ENCODE results near the gene SUPT3H.

Gene SUPT3H

DNA sequence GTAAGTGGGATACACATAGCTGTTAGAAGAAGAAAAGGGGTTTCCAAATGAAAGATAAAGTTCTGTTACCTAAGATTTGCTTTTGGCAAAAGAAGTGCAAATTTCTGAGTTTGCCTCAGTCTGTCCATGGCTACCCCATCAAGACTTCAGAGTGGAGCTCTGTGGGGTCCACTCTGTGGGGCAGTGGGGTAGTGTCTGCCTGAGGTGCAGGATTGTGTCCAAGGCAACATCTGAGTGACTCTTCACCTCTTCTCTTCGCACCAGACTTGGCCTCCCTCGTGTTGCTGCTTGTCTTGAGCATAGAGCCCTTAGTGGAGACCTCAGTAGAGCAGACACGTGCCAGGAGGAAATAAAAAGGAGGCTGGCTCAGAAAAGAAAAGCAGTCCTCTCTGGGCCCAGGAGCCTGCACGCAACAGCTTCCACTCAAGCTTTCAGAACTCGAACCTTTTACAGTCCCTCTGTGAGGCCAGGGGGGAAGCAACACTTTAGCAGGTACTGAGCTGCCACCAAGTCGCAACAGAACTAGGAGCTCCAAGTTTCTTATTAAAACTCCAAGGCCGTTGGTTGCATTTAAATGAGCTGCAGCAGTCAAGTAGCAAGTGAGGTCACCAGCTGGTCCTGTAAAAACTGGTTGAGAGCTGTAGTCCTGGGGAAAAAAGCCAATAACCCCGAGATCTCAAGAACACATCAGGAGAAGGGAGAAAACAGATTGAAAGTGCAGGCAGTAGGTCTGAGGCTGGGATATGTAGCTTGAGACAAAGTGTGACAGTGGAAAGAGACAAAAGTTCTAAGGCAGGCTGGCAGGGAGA, 576.7 kb downstream of the SUPT3H start:
- no peaks in the 10 kb centered on the region for H3K4me1 Mint-ChIP-seq
- no peak overlapping the region for H3K27ac Mint-ChIP-seq

DNA sequence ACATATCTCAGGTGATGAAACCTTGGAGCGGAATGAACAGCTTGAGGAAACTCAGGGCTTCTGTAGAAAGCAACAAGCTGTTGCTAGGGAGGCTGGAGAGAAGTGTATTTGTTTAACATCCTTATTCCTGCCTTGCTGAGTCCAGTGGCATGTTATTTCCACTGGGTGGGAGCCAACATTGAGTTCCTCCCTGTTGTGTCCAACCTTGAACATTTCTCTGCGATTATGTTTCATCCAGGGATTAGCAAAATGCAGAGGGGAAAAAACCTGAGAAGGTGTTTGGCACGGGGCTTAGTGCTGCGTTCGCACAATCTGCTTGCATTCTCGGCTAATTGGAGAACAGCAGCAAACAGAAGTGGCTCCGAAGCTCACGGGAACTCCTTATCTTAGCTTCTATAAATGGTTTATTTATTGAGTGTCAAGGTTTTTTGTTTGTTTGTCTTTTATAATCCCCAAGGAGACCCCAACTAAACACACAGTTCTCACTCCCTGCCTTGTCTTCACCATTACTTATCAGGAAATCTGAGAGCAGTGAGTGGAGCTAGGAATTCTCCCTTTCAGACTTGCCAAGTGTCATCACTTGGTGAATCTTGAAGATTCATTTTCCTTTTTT, 577.5 kb downstream of the SUPT3H start:
- H3K9me3 Mint-ChIP-seq, result no peaks in the 10 kb centered on the region
- no peak overlapping the region for H3K4me3 Mint-ChIP-seq
- H3K4me1 Mint-ChIP-seq, result no peaks in the 10 kb centered on the region
- H3K27me3 Mint-ChIP-seq, result peaks cover 5% of the 10 kb centered on the region
- H3K27ac Mint-ChIP-seq, result no peak overlapping the region
- no peaks in the 10 kb centered on the region for H3K36me3 Mint-ChIP-seq

More for the DNA sequence above, 576.7 kb downstream of the SUPT3H start:
- H3K9me3 Mint-ChIP-seq, result no peaks in the 10 kb centered on the region
- H3K27me3 Mint-ChIP-seq, result peaks cover 5% of the 10 kb centered on the region
- H3K36me3 Mint-ChIP-seq, result no peaks in the 10 kb centered on the region
- no peak overlapping the region for H3K4me3 Mint-ChIP-seq

DNA sequence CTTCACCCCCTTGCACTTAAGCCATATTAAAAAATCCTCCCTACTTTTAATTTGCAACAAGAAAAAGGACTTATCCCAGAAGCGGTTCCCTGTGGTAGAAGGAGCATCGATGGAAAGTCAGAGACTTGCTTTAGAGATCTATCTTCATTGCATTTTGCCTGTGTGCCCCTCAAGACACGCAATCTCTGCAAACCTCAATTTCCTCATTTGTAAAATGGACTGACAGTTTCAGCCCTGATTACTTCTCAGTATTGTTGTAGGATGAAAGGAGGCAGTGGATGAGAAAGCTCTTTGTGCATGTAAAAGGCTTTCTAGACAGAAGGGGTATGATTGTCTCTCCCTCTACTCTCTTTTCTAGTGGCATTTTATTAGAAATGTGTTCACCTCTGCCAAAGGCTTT, 580.0 kb downstream of the SUPT3H start:
- peaks cover 5% of the 10 kb centered on the region for H3K27me3 Mint-ChIP-seq
- no peaks in the 10 kb centered on the region for H3K36me3 Mint-ChIP-seq
- no peaks in the 10 kb centered on the region for H3K9me3 Mint-ChIP-seq
- H3K4me1 Mint-ChIP-seq, result no peaks in the 10 kb centered on the region
- H3K4me3 Mint-ChIP-seq, result no peak overlapping the region
- H3K27ac Mint-ChIP-seq, result no peak overlapping the region

DNA sequence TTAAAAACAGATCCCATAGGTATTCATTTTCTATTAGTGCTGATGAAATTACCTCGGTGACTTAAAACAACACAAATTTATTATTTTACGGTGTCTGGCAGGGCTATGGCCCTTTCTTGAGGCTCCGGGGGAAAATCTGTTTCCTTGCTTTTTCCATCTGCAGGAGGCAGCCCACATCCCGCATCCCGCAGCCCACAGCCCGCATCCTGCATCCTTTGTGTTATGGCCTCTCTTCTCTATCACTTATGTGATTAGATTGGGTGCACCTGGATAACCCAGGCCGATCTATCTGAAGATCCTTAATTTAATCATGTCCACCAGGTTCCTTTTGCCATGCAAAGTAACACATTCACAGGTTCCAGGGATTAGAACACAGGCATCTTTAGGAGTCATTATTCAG, 582.4 kb downstream of the SUPT3H start:
- Mint-ChIP-seq H3K27ac (no peak overlapping the region), H3K9me3 (no peaks in the 10 kb centered on the region), H3K27me3 (peaks cover 5% of the 10 kb centered on the region), H3K4me3 (no peak overlapping the region), H3K36me3 (peaks cover 1% of the 10 kb centered on the region), H3K4me1 (no peaks in the 10 kb centered on the region)

DNA sequence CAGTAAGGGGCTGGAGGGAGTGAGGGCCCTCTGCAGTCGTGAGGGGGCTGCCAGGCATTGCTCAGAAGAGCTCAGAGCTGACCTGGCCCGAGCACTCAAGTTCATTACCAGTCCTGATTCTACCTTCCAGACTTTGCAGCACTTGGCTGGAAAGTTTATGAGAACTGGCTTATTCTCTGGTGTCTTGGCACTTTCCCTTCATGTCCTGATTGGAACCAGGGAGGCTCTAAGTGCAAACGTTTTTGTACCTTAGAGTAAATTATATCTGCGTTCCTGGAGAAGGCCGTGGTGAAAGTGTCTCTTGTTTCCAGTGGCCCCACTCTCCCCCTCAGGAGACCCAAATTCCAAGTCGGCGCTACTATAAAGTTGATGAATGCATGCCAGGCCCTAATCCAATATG, 587.9 kb downstream of the SUPT3H start:
- Mint-ChIP-seq H3K9me3 (no peaks in the 10 kb centered on the region), H3K27ac (no peak overlapping the region), H3K4me3 (no peak overlapping the region), H3K27me3 (no peaks in the 10 kb centered on the region), H3K36me3 (peaks cover 6% of the 10 kb centered on the region), H3K4me1 (peaks cover 19% of the 10 kb centered on the region)

DNA sequence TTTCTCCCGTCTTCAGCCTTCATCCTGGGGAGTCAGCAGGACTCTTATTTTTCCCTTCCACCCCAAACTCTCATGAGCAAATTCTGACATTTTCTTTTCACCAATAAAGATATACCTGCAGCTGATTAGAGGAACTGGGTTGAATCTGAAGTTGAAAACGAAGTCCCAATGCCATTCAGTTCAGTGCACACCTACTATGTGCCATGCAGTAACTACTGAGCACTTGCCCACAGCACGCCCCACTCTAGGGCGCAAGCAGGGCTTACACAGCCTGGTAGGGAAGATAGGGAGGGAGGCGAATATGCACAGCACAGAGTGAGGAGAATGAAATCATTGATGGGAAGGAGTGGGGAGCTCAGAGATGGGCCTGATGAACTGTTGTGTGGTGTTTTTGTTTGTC, 588.7 kb downstream of the SUPT3H start:
- H3K27ac Mint-ChIP-seq, result no peak overlapping the region
- H3K4me3 Mint-ChIP-seq, result no peak overlapping the region
- H3K36me3 Mint-ChIP-seq, result peaks cover 7% of the 10 kb centered on the region
- H3K4me1 Mint-ChIP-seq, result peaks cover 19% of the 10 kb centered on the region
- no peaks in the 10 kb centered on the region for H3K27me3 Mint-ChIP-seq
- peaks cover 1% of the 10 kb centered on the region for H3K9me3 Mint-ChIP-seq

DNA sequence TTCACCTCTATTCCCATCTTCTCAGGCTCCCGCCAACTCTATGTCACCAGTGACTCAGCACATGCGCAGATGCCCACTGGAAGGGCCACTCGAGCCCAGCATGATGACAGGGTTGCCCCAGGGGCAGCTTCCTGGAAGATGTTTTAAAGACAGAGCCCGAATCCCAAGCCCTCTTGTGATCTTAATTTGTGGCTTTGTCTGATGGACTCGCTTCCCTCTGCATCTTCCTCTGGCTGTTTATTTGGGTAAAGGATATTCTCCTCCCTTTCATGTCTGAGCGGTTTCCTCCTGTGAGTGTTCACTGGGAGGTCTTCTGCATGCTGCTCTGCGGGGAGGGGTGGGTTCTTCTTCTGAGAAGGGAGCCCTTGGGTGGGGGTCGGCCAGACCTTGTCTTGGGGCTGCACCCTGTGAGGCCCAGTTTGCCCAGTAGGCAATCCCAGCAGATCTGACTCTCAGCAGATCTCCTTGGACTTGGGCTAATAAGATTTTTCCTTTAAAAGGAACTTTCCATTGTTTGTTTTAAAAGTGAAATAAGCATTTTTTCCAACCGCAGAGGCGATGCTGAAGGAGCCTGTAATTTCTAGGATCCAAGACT, 589.2 kb downstream of the SUPT3H start:
- Mint-ChIP-seq H3K4me3 (no peak overlapping the region), H3K36me3 (peaks cover 10% of the 10 kb centered on the region), H3K27me3 (no peaks in the 10 kb centered on the region), H3K27ac (no peak overlapping the region), H3K4me1 (peaks cover 19% of the 10 kb centered on the region), H3K9me3 (peaks cover 5% of the 10 kb centered on the region)

DNA sequence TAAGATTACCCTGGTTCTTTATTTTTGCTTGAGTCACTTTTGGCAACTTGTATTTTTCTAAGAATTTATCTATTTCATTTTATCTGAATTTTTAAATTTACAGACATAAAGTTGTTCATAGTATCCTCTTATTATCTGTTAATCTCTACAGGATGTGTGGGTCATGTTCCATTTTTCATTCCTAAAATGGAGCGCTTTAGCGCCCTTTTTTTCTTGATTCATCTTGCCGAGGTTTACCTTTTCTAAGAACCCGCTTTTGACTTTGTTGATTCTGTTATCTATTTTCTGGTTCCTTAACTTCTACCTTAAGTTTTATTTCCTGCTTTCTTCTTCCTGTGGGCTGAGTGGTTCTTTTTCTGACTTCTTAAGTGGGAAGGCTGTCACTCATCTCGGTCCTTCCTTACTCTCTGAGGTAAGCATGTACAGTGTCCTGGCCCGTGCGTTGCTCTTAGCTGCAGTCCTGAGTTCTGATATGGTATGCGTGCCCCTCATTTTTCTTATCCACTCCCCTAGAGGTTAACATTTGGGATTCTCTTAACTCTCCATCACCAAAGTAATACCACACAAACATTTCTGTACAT, 590.4 kb downstream of the SUPT3H start:
- Mint-ChIP-seq H3K27me3 (no peaks in the 10 kb centered on the region), H3K4me1 (peaks cover 19% of the 10 kb centered on the region), H3K4me3 (peak overlapping the region; percentile 84), H3K9me3 (peaks cover 5% of the 10 kb centered on the region), H3K27ac (peak overlapping the region; percentile 95), H3K36me3 (peaks cover 10% of the 10 kb centered on the region)

DNA sequence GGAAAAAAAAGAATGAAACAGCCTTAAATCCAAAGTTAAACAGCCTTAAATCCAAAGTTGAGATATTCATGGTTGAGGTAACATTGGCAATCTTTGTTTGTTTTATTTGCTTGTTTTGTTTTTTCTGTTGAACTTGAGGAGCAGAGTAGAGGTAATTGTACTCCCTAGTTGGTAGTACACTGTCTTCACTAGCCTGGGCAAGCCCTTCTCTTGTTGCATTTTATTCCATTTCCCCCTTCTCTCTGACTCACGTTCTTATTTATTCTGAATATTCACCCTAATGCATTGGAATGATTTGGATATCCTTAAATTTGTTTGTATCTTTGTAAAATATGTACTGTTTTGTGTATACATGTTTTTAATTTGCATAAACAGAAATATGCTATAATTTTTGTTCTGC, 592.6 kb downstream of the SUPT3H start:
- no peak overlapping the region for H3K27ac Mint-ChIP-seq

DNA sequence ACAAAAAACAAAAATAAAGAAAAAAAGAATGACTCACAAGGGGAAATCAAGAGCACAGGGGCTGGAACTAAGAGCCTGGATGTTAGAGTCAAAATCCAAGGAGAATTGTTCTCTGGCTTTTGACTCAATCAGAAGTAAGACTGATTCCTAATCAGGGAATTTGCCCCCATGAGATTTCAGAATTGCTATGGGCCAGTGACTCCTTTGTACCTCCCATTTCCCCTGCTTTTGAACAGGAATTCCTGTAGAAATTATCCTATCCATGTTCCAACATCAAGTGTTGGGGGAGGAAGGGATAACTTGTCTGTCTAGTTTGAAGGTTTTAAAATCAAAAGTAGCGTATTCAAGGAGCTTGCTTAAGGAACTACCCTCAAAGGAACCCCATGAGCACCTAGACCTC, 593.5 kb downstream of the SUPT3H start:
- peaks cover 9% of the 10 kb centered on the region for H3K36me3 Mint-ChIP-seq
- peaks cover 19% of the 10 kb centered on the region for H3K4me1 Mint-ChIP-seq
- H3K27me3 Mint-ChIP-seq, result no peaks in the 10 kb centered on the region
- H3K4me3 Mint-ChIP-seq, result no peak overlapping the region
- H3K27ac Mint-ChIP-seq, result no peak overlapping the region
- H3K9me3 Mint-ChIP-seq, result peaks cover 5% of the 10 kb centered on the region

More for the DNA sequence above, 592.6 kb downstream of the SUPT3H start:
- Mint-ChIP-seq H3K4me1 (peaks cover 19% of the 10 kb centered on the region), H3K9me3 (peaks cover 5% of the 10 kb centered on the region), H3K4me3 (no peak overlapping the region), H3K27me3 (no peaks in the 10 kb centered on the region), H3K36me3 (peaks cover 9% of the 10 kb centered on the region)

DNA sequence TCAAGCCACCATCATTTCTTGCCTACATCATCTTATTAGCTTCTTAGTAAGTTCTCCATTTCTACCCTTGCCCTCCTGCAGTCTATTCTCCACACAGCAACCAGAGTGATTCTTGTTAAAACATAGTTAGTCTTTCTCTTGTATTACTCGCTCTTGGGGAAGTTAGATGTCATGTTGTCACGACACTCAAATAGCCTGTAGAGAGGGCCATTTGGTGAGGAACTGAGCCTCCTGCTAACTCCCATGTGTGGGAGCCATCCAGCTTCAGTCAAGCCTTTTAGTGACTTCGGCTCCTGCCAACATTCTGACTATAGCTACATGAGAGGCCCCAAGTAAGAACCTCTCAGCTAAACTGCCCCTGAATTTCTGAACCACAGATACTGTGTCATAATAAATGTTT, 594.8 kb downstream of the SUPT3H start:
- Mint-ChIP-seq H3K4me1 (peaks cover 8% of the 10 kb centered on the region), H3K27me3 (no peaks in the 10 kb centered on the region), H3K27ac (no peak overlapping the region), H3K4me3 (no peak overlapping the region), H3K9me3 (peaks cover 5% of the 10 kb centered on the region), H3K36me3 (peaks cover 9% of the 10 kb centered on the region)

DNA sequence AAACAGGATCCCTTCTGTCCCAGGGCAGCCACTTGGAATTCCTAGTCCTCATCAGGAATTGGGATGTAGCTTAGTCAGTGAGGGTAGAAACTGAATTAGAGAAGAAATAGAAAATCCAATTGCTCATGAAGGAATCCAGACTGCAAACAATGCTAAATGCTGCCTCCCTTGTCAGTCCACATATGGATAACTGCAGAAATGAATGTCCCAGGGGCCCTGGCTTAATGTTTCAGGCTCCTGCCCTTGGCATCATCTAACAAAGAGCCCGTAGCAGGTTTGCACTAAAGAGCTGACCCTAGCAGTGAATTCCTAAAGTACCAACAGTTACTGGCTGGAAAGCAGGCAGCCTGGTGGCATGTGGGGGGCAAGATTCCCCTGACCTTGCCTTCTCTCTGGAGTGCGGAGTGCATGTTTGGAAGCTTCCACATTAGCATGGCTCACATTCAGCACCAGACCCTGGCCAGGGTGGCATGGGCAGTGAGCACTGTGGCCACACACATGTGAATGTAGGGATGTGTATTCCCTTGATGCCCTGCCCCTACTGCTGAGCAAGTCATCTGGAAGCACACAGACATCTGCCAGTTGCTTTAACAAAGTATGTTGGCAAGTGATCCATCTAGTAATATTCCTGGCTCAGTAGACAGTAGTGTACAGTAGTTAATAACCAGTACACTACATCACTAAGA, 595.7 kb downstream of the SUPT3H start:
- peaks cover 7% of the 10 kb centered on the region for H3K36me3 Mint-ChIP-seq

DNA sequence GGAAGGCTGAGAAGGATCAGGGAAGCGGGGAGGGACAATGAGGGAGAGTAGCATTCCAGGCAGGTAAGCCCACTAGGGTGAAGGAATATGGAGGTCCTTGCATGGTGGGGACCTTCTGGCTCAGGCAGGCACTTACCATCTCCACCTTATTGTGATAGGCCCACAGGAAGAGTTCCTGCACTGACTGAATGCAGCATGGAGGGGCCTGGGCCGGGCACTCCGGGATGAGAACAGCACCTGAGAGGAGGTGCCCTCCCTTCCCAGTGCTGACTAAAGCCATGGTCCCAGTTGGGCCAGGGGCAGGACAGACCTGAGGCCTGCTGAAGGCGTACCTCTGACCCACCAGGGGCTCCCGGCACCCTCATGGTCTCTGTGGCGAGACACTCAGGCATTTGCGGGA, 597.6 kb downstream of the SUPT3H start:
- Mint-ChIP-seq H3K4me3 (no peak overlapping the region), H3K27me3 (no peaks in the 10 kb centered on the region), H3K27ac (no peak overlapping the region), H3K4me1 (no peaks in the 10 kb centered on the region), H3K9me3 (peaks cover 5% of the 10 kb centered on the region), H3K36me3 (peaks cover 5% of the 10 kb centered on the region)

More for the DNA sequence above, 595.7 kb downstream of the SUPT3H start:
- Mint-ChIP-seq H3K27me3 (no peaks in the 10 kb centered on the region), H3K4me3 (no peak overlapping the region), H3K9me3 (peaks cover 5% of the 10 kb centered on the region), H3K4me1 (no peaks in the 10 kb centered on the region), H3K27ac (no peak overlapping the region)

DNA sequence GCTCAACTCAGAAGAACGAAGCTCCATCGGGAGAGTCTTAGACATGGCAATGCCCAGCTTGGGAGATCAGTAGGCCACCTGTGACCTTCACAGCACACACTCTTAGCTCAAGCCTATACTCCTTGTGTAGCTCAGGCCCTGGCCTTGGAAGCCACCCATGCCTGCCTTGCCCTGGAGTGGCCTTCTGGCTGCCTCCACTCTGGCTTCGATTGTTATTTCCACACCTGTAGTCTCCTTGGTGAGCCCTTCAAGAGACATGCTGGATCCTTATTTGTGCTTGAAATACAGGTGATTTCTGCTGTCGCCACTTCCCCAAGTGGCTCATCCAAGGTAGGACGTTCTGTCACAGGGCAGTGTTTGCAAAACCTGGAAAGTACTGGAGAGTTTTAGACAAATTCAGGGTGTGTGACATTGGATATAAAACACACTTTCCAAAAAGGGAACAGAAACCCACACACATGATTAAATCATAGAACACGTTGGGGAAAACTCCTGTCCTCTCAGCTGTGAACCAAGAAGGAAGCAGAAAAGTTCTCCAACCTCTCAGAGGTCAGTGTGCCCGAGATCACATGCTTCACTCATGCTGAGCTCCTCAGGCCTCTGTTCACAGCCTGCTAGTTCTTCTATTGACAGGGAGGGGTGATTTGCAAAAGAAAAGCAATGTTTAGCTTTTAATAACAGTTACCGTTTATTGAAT, 598.5 kb downstream of the SUPT3H start:
- H3K27me3 Mint-ChIP-seq, result no peaks in the 10 kb centered on the region
- H3K4me3 Mint-ChIP-seq, result no peak overlapping the region
- peaks cover 3% of the 10 kb centered on the region for H3K36me3 Mint-ChIP-seq
- H3K9me3 Mint-ChIP-seq, result peaks cover 5% of the 10 kb centered on the region
- H3K27ac Mint-ChIP-seq, result no peak overlapping the region
- H3K4me1 Mint-ChIP-seq, result no peaks in the 10 kb centered on the region

All from activated naive CD4-positive, alpha-beta T cell treated with anti-CD3 and anti-CD28 coated beads, Interleukin-2, amount 50 U/mL, for 24 hours (primary cell).